Upper lobe of left lung (tissue), 6 donors: ENCODE results near the gene PCDHGA12. TPM values are rescaled to one million over a fixed set of nuclear protein-coding genes. Genes with fewer than 3 reads are reported as not detected.
A peak's percentile ranks its signal among the peaks of the same experiment; 100 is the strongest.

ENCODE experiments used
- ATAC-seq, 2 donors: fragments of 200-7000 bp; cut with Tn5 transposase; one replicate each; pipeline ENCODE4 v1.9.1; 2022; ENCODE audit warnings: mild to moderate bottlenecking in 2 of 2, moderate library complexity in 2 of 2; ENCODE audit not compliant: low FRiP score in 2 of 2
- DNase-seq, 2 donors: peaks; one replicate each; pipeline ENCODE4 v3.0.0-alpha.2; 2019 to 2020
- H3K27ac ChIP-seq, 4 donors: fragments of 200-600 bp; sonication (generic); one replicate each; pipeline ENCODE4 v1.5.1; 2016 to 2019
- H3K27me3 ChIP-seq, 4 donors: fragments of 200-600 bp; sonication (generic); one replicate each; pipeline ENCODE4 v1.5.1; 2017 to 2019
- H3K36me3 ChIP-seq, 4 donors: fragments of 200-600 bp; sonication (generic); one replicate each; pipeline ENCODE4 v1.5.1; 2016 to 2019
- H3K4me1 ChIP-seq, 4 donors: fragments of 200-600 bp; sonication (generic); one replicate each; pipeline ENCODE4 v1.5.1; 2018 to 2019
- H3K4me3 ChIP-seq, 4 donors: fragments of 200-600 bp; sonication (generic); one replicate each; pipeline ENCODE4 v1.5.1; 2017 to 2019; ENCODE audit warnings: mild to moderate bottlenecking in 2 of 4, moderate library complexity in 1 of 4
- H3K9me3 ChIP-seq, 4 donors: fragments of 200-600 bp; sonication (generic); one replicate each; pipeline ENCODE4 v1.5.1; 2018 to 2019
- CTCF ChIP-seq, 6 experiments: fragments of 450-650 bp in 4 of 6; fragments of 200-600 bp in 2 of 6; sonication (generic) in 2 of 6; IDR thresholded peaks; one replicate each; pipeline ENCODE4 v1.5.1; 2016 to 2019; ENCODE audit warnings: antibody characterized with exemption in 6 of 6
- EP300 ChIP-seq, 4 donors: sonication (generic); formaldehyde crosslinking; IDR thresholded peaks; one replicate each; pipeline ENCODE4 v1.5.1; 2017; ENCODE audit warnings: antibody characterized with exemption in 4 of 4, control low read depth in 2 of 4
- POLR2A ChIP-seq, 4 donors: fragments of 450-650 bp; IDR thresholded peaks; one replicate each; pipeline ENCODE4 v1.5.1; 2016 to 2017; ENCODE audit warnings: antibody characterized with exemption in 4 of 4, mild to moderate bottlenecking in 2 of 4
- POLR2AphosphoS5 ChIP-seq, 2 donors: sonication (generic); formaldehyde crosslinking; IDR thresholded peaks; one replicate each; pipeline ENCODE4 v1.5.1; 2017; ENCODE audit warnings: antibody characterized with exemption in 2 of 2
- WGBS, 2 donors: methylation state at CpG; one replicate each; pipeline ENCODE4 v1.1.5; 2017 to 2018; 5-methylcytosine and 5-hydroxymethylcytosine counted together
- total RNA-seq, 6 donors: library from RNA; depleted of rRNA in 4 of 6; stranded (reverse); fragments of >200 nt in 4 of 6; gene quantifications; one replicate each; pipeline versions ENCODE4 v1.1.0 to v1.2.1, GENCODE V29; 2016 to 2021
- donor health status: DM: no; HTN: no; CAD: no; lungs with moderate emphysema.
- donor health status: DM: no; HTN: yes; CAD: no; lungs with severe emphysema.

Gene PCDHGA12
- total RNA-seq, 6 donors from 2014 or later: 4.3 to 19.9 (median 5.7) TPM

- peaks cover 14 to 63% (median 40%) of the 10 kb centered on the region in 4 donors for H3K9me3 ChIP-seq
- TF ChIP-seq POLR2A (IDR thresholded peaks at IDR 0.05): no peak
- TF ChIP-seq EP300 (IDR thresholded peaks at IDR 0.05): no peak
- no peak for TF ChIP-seq CTCF (IDR thresholded peaks at IDR 0.05)
- no peak for TF ChIP-seq POLR2AphosphoS5 (IDR thresholded peaks at IDR 0.05)
- H3K4me3 ChIP-seq: no peak overlapping the region
- no peaks in the 10 kb centered on the region for H3K27me3 ChIP-seq
- no peak overlapping the region for H3K27ac ChIP-seq
- H3K4me1 ChIP-seq: no peaks in the 10 kb centered on the region
- 70 to 74% methylated on average over 10 of the region's 10 CpGs for WGBS, 2 donors
- H3K36me3 ChIP-seq: no peaks in the 10 kb centered on the region
- ATAC-seq: no peak
- no peak for DNase-seq
Observed at GRCh38 chr5:141439411-141440141, 9.3 kb downstream of the PCDHGA12 start.

GRCh38 chr5:141440341-141440740, 10.0 kb downstream of the PCDHGA12 start:
- no peak overlapping the region for H3K4me3 ChIP-seq
- WGBS, 2 donors: 94 to 97% methylated on average over 9 of the region's 9 CpGs
- ATAC-seq (no peak), DNase-seq (no peak)
- H3K27me3 ChIP-seq: no peaks in the 10 kb centered on the region
- peaks cover 14 to 70% (median 39%) of the 10 kb centered on the region in 4 donors for H3K9me3 ChIP-seq
- H3K27ac ChIP-seq: no peak overlapping the region
- H3K4me1 ChIP-seq: no peaks in the 10 kb centered on the region
- H3K36me3 ChIP-seq: no peaks in the 10 kb centered on the region
- TF ChIP-seq EP300 (IDR thresholded peaks at IDR 0.05) (no peak), CTCF (IDR thresholded peaks at IDR 0.05) (no peak), POLR2AphosphoS5 (IDR thresholded peaks at IDR 0.05) (no peak), POLR2A (IDR thresholded peaks at IDR 0.05) (no peak)

DNA sequence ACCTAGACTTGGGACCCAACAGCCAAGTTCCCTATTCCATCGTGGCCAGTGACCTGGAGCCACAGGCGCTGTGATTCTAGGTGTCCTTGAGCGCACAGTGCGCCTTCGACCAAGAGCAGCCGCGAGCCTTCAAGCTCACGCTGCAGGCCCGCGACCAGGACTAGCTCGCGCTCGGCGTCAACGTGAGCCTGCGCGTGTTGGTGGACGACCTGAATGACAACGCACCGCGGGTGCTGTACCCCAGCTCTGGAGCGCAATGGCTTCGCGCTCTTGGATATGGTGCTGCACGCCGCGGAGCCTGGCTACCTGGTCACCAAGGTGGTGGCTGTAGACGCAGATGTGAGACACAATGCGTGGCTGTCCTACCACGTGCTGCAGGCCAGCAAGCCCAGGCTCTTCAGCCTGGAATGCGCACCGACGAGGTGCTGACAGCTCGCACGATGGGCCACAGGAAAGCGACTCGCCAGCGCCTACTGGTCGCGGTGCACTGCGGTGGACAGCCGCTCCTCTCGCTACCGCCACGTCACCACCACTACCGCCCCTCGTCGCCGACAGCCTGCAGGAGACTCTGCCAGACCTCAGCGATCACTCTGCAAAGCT, 11.4 kb downstream of the PCDHGA12 start:
- Histone ChIP-seq H3K4me3 (no peak overlapping the region), H3K36me3 (no peaks in the 10 kb centered on the region), H3K27ac (no peak overlapping the region), H3K27me3 (no peaks in the 10 kb centered on the region), H3K4me1 (no peaks in the 10 kb centered on the region), H3K9me3 (peaks cover 4 to 64% (median 37%) of the 10 kb centered on the region in 4 donors)
- ATAC-seq (no peak), DNase-seq (peak in 1 of 2 donors; percentile 71)
- 58 to 67% methylated on average over 11 to 49 of the region's 50 CpGs for WGBS, 2 donors
- TF ChIP-seq EP300 (IDR thresholded peaks at IDR 0.05): no peak
- no peak for TF ChIP-seq CTCF (IDR thresholded peaks at IDR 0.05)
- TF ChIP-seq POLR2A (IDR thresholded peaks at IDR 0.05): no peak
- no peak for TF ChIP-seq POLR2AphosphoS5 (IDR thresholded peaks at IDR 0.05)

DNA sequence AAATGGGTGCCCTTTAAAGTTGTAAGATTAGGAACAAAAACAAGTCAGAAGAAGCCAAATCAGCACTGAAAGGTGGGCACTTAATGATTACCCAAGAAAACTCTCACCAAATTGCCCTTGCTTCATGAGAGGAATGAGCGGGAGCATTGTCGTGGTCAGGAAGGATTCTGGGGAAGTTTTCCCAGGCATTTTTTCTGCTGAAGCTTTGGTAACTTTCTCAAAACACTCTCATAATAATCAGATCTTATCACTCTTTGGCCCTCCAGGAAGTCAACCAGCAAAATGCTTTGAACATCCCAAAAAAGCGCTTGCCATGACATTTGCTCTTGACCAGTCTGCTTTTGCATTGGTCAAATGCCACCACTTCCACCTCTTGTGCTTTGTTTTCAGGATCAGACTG, 35.0 kb downstream of the PCDHGA12 start:
- TF ChIP-seq POLR2AphosphoS5 (IDR thresholded peaks at IDR 0.05) (no peak), EP300 (IDR thresholded peaks at IDR 0.05) (no peak), CTCF (IDR thresholded peaks at IDR 0.05) (no peak), POLR2A (IDR thresholded peaks at IDR 0.05) (no peak)
- Histone ChIP-seq H3K9me3 (no peaks in the 10 kb centered on the region), H3K36me3 (no peaks in the 10 kb centered on the region), H3K27me3 (no peaks in the 10 kb centered on the region), H3K27ac (no peak overlapping the region), H3K4me1 (no peaks in the 10 kb centered on the region), H3K4me3 (no peak overlapping the region)
- WGBS, 2 donors: 96 to 99% methylated on average over 3 of the region's 3 CpGs
- DNase-seq (no peak), ATAC-seq (no peak)
